Diencephalon (tissue), 1 donor: ENCODE data around the gene PIK3R6. TPM values are rescaled to one million over a fixed set of nuclear protein-coding genes. Genes with fewer than 3 reads are reported as not detected.

Source experiments
- total RNA-seq: library from RNA; depleted of rRNA; stranded (reverse); fragments of >200 nt; gene quantifications from one replicate; pipeline ENCODE4 v1.2.3, GENCODE V29; 2014

PIK3R6 gene, protein sequence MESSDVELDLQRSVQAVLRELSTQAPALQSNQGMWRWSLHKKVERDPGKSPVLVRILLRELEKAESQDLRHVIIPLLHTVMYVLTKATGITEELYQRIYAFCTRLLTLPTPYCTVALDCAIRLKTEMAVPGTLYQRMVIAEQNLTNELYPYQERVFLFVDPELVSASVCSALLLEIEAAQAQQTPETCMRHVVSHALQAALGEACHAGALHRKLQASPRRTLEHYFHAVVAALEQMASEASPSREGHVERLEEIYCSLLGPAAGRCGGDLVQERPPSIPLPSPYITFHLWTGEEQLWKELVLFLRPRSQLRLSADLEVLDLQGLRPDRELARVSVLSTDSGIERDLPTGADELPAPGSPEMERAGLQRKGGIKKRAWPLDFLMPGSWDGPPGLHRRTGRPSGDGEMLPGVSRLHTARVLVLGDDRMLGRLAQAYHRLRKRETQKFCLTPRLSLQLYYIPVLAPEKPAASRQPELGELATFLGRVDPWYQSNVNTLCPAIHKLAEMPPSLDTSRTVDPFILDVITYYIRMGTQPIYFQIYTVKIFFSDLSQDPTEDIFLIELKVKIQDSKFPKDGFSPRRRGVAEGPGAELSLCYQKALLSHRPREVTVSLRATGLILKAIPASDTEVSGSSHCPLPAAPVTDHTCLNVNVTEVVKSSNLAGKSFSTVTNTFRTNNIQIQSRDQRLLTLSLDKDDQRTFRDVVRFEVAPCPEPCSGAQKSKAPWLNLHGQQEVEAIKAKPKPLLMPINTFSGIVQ
- total RNA-seq: 0.69 TPM

DNA sequence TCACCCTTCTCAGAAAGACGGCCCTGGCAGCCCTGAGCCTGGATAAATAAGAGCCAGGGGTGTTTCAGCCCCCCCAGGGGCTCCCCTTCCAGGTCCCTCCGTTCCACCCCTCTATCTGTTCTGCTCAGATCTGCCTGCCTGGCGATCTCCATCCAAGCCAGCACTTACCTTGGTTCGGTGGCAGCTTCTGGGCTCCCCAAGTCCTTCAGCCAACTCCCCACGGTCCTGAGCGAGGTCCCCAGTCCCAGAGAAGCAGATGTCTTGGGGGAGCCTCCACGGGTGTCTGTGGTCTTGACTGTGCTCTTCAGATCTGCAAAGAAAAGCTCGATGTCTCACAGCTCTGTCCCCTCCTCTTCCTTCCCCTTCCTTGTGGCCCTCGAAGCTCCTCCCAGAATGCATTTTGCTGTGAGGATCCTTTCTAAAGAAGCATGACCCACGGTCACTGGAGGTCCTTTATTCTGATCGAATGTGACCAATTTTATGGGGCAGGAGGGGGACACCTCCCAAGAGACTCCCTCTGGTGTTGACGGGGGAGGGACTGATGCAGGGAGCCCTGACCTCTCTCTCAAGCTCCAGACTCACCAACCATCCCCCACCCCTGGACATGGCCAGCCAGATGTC, at the start of gene PIK3R6:
PIK3R6 (minus strand) TSS at position 314 of the 621 bp plus-strand sequence. CDS start 17,880 bp downstream, outside the sequence.

DNA sequence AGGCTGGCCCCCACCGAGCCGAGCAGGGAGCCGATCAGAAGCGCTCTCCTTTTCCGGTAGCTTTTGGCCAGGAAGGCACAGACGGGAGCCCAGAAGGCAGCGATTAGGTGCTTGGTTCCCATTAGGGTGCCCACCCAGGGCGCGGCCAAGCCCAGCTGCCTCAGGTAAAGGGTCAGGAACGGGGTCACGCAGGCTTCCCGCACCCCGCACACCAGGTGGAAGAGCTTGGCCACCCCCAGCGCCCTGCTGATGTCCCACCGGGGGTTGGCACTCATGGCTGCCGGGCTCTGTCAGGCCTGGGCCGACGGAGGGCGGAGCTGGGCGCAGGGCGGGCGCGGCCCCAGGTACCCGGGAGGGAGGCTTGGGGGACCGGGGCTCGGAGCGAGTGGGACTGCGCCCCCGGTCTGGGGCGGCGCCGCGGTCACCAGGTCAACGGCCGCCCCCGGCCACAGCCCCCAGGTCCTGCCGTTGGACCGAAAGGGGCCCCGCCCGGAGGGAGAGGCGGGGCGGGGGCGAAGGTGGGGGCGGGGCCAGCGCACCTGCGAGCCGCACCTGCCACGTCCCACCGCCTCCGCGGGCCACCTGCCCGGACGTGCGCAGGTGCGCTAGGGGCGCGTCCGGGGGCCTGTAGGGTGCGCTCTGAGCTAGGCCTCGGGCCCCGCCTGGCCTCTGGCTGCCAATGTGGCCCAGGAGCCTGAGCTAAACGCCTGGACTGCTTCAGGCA, 68.5 kb downstream of the PIK3R6 start, which contains the start of gene MFSD6L:
MFSD6L (minus strand) TSS at position 520 of the 724 bp plus-strand sequence; CDS start at position 275, 245 bp downstream.

DNA sequence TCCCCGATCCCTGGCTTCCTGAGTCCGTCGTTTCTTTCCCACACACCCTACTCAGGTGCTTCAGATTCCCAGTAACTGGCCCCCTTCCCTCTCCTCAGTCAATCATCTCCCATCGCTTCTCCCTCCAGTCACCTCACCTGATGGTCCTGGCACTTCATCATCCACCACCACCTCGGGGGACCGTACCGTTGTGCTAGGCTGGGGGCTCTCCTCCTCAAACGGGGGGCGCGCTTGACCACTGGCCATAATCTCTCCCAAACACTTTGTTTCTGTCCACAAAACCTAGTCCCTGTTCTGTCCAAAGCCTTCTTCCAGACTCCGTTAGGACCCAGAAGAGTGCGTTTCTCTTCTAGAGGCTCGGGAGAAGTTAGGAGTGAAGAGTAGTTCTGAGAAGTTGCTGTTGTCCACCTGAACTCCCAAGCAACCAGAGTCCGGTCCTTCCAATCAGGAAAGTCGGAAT, 109.3 kb downstream of the PIK3R6 start, which contains the start of gene SPDYE4:
SPDYE4 (minus strand) TSS at position 410 of the 460 bp plus-strand sequence; CDS start at position 246, 164 bp downstream.

Other genes with a start within 250 kb of the PIK3R6 start
- 143 TPM for gene MYH10, start 236.9 kb downstream of the PIK3R6 start, total RNA-seq
- gene CCDC42, start 122.8 kb downstream of the PIK3R6 start, total RNA-seq: not detected
- gene SPDYE4, start 109.1 kb downstream of the PIK3R6 start, total RNA-seq: not detected
- gene MFSD6L, start 68.3 kb downstream of the PIK3R6 start, total RNA-seq: not detected
- gene PIK3R5, start 98.0 kb upstream of the PIK3R6 start, total RNA-seq: 1.4 TPM
- gene NTN1, start 153.8 kb upstream of the PIK3R6 start, total RNA-seq: 24.2 TPM